Testis (tissue), 3 donors: ENCODE results near the gene SCLY. TPM values are rescaled to one million over a fixed set of nuclear protein-coding genes. Genes with fewer than 3 reads are reported as not detected.

ENCODE experiments used
- DNase-seq: peaks from one replicate; pipeline ENCODE4 v3.0.0-alpha.2; 2019
- H3K27ac ChIP-seq, 2 donors: fragments of 200-600 bp; sonication (generic); one replicate each; pipeline ENCODE4 v1.5.1; 2019
- H3K27me3 ChIP-seq: fragments of 200-600 bp; sonication (generic); one replicate; pipeline ENCODE4 v1.5.1; 2019
- H3K36me3 ChIP-seq: fragments of 200-600 bp; sonication (generic); one replicate; pipeline ENCODE4 v1.5.1; 2017; ENCODE audit warnings: low read depth; ENCODE audit errors: missing control alignments
- H3K4me1 ChIP-seq: fragments of 200-600 bp; sonication (generic); one replicate; pipeline ENCODE4 v1.5.1; 2019
- H3K4me3 ChIP-seq, 2 donors: fragments of 200-600 bp; sonication (generic); one replicate each; pipeline ENCODE4 v1.5.1; 2017 to 2019
- H3K9me3 ChIP-seq: fragments of 200-600 bp; sonication (generic); one replicate; pipeline ENCODE4 v1.5.1; 2017
- CTCF ChIP-seq, 3 experiments: fragments of 450-650 bp in 2 of 3; fragments of 200-600 bp in 1 of 3; sonication (generic) in 1 of 3; IDR thresholded peaks; one replicate each; pipeline ENCODE4 v1.5.1; 2016 to 2019; ENCODE audit warnings: antibody characterized with exemption in 3 of 3, mild to moderate bottlenecking in 2 of 3, moderate library complexity in 1 of 3
- POLR2A ChIP-seq: fragments of 450-650 bp; IDR thresholded peaks from one replicate; pipeline ENCODE4 v1.6.1; 2017; ENCODE audit warnings: antibody characterized with exemption, mild to moderate bottlenecking, moderate library complexity
- WGBS, 2 donors: methylation state at CpG; one replicate each; pipeline ENCODE4 v1.1.5; 2018; 5-methylcytosine and 5-hydroxymethylcytosine counted together
- intact Hi-C: fragments of 100-400 bp; cut with DNase I; formaldehyde crosslinking; loops from one replicate; pipeline ENCODE4 v1.15.1; 2023; ENCODE audit warnings: low total_unique reads
- polyA plus RNA-seq: library from polyadenylated mRNA; stranded (reverse); fragments of 350-450 nt; fragmentation: Illumina TruSeq; extraction: RNeasy Lipid Tissue Mini Kit (QIAGEN cat#74804); gene quantifications from one replicate; pipeline ENCODE4 v1.2.3, GENCODE V29; 2014; ENCODE audit warnings: low read depth, low replicate concordance; ENCODE audit not compliant: insufficient read depth
- total RNA-seq, 2 donors: library from RNA; depleted of rRNA; stranded (reverse); fragments of >200 nt; gene quantifications; one replicate each; pipeline ENCODE4 v1.2.3, GENCODE V29; 2016

Gene SCLY
- total and polyA plus RNA-seq, 3 donors from 2014 or later, result 19.6 to 40.2 (median 24.6) TPM

GRCh38 chr2:238117199-238118154 lies 56.7 kb downstream of the SCLY start:
- H3K27me3 ChIP-seq, result no peaks in the 10 kb centered on the region
- no peaks in the 10 kb centered on the region for H3K9me3 ChIP-seq
- no peak overlapping the region for H3K27ac ChIP-seq
- H3K4me3 ChIP-seq, result no peak overlapping the region
- no peak for TF ChIP-seq CTCF (IDR thresholded peaks at IDR 0.05)
- TF ChIP-seq POLR2A, result no peak
- no peak for DNase-seq
- no peaks in the 10 kb centered on the region for H3K36me3 ChIP-seq
- H3K4me1 ChIP-seq, result no peaks in the 10 kb centered on the region
- intact Hi-C loops, result no loop called here
- WGBS, 2 donors, result 73 to 79% methylated on average over 10 to 11 of the region's 11 CpGs

- intact Hi-C loops, result no loop called here
- TF ChIP-seq CTCF (IDR thresholded peaks at IDR 0.05), result no peak
- TF ChIP-seq POLR2A, result no peak
These were observed 59.1 kb downstream of the SCLY start for GRCh38 chr2:238119756-238120462.

GRCh38 chr2:238120463-238121298 lies 59.9 kb downstream of the SCLY start:
- H3K36me3 ChIP-seq, result no peaks in the 10 kb centered on the region
- no peak overlapping the region for H3K27ac ChIP-seq
- H3K4me3 ChIP-seq, result no peak overlapping the region
- H3K9me3 ChIP-seq, result no peaks in the 10 kb centered on the region
- TF ChIP-seq POLR2A (no peak), CTCF (IDR thresholded peaks at IDR 0.05) (no peak)
- DNase-seq, result no peak
- H3K4me1 ChIP-seq, result no peaks in the 10 kb centered on the region
- 56 to 80% methylated on average over 1 to 30 of the region's 30 CpGs for WGBS, 2 donors
- no peaks in the 10 kb centered on the region for H3K27me3 ChIP-seq
- intact Hi-C loops, result no loop called here

More at GRCh38 chr2:238119756-238120462, 59.1 kb downstream of the SCLY start:
- Histone ChIP-seq H3K4me3 (no peak overlapping the region), H3K9me3 (no peaks in the 10 kb centered on the region), H3K27me3 (no peaks in the 10 kb centered on the region), H3K36me3 (no peaks in the 10 kb centered on the region), H3K27ac (no peak overlapping the region), H3K4me1 (no peaks in the 10 kb centered on the region)
- 65 to 71% methylated on average over 6 to 15 of the region's 15 CpGs for WGBS, 2 donors
- DNase-seq, result no peak

- H3K4me1 ChIP-seq, result no peaks in the 10 kb centered on the region
- no peak overlapping the region for H3K4me3 ChIP-seq
- TF ChIP-seq CTCF (IDR thresholded peaks at IDR 0.05) (no peak), POLR2A (no peak)
- no peaks in the 10 kb centered on the region for H3K27me3 ChIP-seq
- no peaks in the 10 kb centered on the region for H3K36me3 ChIP-seq
- intact Hi-C loops, result no loop called here
- no peak overlapping the region for H3K27ac ChIP-seq
- WGBS, 2 donors, result 85 to 88% methylated on average over 17 to 27 of the region's 27 CpGs
- DNase-seq, result no peak
- H3K9me3 ChIP-seq, result no peaks in the 10 kb centered on the region
These were observed 60.9 kb downstream of the SCLY start for GRCh38 chr2:238121511-238122286.
